GM12801 (cell line): Measurements from ENCODE around the gene LIME1.
A peak's percentile ranks its signal among the peaks of the same experiment; 100 is the strongest.

ENCODE experiments used
- TF ChIP-seq, protein P1 (sequence below): IDR thresholded peaks from one replicate; pipeline ENCODE4 v1.5.1; 2011; ENCODE audit warnings: control low read depth; ENCODE audit not compliant: insufficient read length; ENCODE audit errors: extremely low read depth

Gene LIME1

GRCh38 chr20:63703471-63703975 is 32.9 kb upstream of the LIME1 start:
- TF ChIP-seq, protein P1, sequence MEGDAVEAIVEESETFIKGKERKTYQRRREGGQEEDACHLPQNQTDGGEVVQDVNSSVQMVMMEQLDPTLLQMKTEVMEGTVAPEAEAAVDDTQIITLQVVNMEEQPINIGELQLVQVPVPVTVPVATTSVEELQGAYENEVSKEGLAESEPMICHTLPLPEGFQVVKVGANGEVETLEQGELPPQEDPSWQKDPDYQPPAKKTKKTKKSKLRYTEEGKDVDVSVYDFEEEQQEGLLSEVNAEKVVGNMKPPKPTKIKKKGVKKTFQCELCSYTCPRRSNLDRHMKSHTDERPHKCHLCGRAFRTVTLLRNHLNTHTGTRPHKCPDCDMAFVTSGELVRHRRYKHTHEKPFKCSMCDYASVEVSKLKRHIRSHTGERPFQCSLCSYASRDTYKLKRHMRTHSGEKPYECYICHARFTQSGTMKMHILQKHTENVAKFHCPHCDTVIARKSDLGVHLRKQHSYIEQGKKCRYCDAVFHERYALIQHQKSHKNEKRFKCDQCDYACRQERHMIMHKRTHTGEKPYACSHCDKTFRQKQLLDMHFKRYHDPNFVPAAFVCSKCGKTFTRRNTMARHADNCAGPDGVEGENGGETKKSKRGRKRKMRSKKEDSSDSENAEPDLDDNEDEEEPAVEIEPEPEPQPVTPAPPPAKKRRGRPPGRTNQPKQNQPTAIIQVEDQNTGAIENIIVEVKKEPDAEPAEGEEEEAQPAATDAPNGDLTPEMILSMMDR = no peak

DNA sequence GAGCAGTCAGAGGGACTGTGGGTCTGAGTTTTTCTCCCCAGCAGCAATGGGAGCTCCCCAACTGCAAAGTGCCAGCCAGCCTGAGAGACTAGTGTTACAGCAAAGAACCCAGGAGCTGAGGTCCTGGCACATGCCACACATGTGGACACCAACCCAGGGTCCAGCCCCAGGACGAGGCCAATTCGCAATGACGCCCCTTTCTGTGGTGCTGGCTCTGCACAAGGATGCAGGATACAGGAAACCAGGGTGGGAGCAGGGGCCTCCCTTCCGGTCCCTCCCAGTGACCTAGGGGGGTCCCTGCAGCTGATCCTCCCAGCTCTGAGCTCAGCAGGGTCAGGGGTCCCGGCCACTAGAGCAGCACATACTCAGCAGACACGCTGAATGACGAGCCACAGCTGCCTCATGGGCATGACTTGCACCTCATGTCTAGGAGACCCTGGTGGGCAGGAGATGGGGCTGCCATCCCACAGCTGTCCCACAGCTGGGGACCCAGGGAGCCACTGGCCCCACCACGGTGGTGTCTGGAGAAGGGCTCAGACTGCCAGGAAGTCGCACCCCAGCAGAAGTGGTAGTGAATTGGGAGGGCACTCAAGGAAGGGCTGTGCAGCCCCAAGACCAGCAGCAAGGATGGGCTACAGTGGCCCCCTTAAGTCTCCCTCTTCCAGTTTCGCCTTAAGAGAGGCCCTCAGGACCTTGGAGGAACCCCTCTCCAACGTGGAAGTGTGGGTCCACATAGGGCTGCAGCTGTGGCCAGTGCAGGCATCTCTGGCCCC is 32.3 kb upstream of the LIME1 start:
- TF ChIP-seq, protein P1 = no peak

DNA sequence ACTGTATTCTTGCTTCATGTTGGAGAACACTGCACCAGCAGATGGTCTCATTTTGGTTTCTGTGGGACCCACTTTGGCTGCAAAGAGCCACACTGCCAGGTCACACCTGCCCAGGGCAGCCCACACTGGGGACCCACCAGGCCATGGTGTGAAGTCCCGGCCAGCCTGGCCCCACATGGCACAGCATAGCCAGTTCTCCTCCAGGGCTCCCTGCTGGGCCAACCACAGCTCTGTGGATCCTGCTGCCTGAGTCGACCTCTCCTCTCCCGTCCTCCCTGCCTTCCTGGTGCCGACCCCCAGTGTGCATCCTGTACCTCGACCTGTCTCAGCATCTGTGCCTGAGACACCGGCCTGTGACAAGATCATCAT is 31.7 kb upstream of the LIME1 start:
- TF ChIP-seq, protein P1 = no peak

DNA sequence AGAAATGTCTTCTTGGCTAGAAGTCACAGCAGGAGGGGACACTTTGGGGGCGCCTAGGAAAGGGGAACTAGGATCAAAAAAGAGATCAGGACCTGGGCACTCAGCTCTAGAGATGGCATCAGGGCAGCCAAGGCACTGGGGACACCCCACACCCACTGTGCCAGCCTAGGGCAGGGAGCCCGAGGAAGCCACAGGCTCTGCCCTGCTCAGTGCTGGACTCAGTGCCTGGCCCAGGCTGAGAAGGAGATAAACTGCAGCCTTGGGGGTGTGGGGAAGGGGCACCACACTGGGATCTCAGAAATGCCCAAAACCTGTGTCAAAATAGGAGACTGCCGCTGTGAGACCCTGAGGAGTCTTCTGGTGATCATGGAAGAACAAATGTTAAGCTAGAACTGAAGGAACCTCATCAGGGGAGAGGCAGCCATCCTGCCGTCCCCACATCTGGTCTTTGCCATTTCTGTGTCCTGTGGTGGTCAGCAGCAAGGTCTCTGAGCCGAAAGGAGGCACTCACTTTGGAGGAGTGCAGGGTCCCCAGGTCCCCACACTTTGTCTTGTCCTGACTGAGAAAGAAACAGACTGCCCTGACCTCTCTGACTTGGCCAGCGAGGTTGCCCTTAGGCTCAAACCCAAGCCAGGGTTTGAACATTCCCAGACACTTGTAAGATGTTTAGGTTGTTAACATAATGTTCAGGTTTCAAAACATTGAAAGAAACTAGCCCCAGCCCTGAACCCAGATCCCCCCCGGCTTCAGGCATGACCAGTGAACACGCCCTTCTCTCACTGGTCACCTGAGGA is 31.0 kb upstream of the LIME1 start:
- TF ChIP-seq, protein P1 = no peak

DNA sequence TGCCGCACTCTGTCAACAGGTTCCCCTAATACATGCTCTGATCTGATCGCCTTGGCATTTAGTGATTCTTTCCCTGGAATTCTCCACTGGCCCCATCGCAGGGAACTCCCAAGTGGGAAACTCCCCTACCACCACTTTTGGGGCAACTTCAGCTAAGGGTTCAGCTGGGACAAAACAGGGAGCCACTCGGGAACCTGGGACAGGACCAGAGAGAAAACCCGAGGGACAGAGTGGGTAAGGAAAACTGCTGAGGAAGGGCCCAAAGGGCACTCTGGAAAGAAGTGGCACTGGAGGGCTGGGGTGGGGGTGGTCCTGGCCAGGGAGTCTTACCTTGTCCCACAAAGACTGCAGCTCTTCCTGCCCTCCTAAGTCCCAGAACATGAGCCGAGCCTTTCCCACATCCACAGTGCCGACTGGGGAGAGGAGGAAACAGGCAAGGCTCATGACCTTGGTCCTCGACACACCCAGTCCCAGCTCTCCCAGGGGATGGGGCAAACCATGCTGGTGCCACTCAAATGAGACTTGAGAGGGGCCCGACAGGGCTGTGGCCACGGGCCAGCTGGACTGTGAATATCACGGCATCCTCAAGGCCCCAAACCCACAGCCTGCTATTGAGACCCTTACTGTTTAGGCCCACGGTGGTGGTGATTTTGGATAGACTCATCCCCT is 30.3 kb upstream of the LIME1 start:
- TF ChIP-seq, protein P1 = no peak

GRCh38 chr20:63706852-63707557 is 29.5 kb upstream of the LIME1 start:
- TF ChIP-seq, protein P1 = peak; percentile 4
